H1 (cell line): ENCODE measurements around the gene DNAL4. TPM values are rescaled to one million over a fixed set of nuclear protein-coding genes. Genes with fewer than 3 reads are reported as not detected.

ENCODE experiments used
- CTCF ChIA-PET: fragments of 300-600 bp; sonication (Branson Sonifier 250); formaldehyde crosslinking; loops from one replicate; lab custom pipeline; 2021; ENCODE audit not compliant: partially characterized antibody; lab: Charles Lee
- POLR2A ChIA-PET: fragments of 300-600 bp; sonication (Branson Sonifier 250); formaldehyde crosslinking; loops from one replicate; lab custom pipeline; 2021; ENCODE audit warnings: inconsistent platforms; ENCODE audit not compliant: partially characterized antibody; lab: Charles Lee
- DNase-seq, 2 experiments: peaks; one replicate each; pipeline versions ENCODE4 v3.0.0 to v3.0.0-alpha.2; 2010 to 2022; ENCODE audit warnings: low spot score in 2 of 2, low read depth in 1 of 2, mixed read lengths in 1 of 2
- FAIRE-seq: peaks from 2 replicates; lab custom pipeline; 2011; peaks lifted over from hg19 to GRCh38; lab: Jason Lieb, UNC
- H2AFZ ChIP-seq: 2 replicates; pipeline ENCODE4 v1.8.1; 2012; ENCODE audit warnings: low read length, inconsistent platforms
- H2AK5ac ChIP-seq: 2 replicates; pipeline ENCODE4 v1.6.1; 2013; ENCODE audit warnings: low read depth, low read length
- H2BK120ac ChIP-seq: replicated peaks from 2 replicates; pipeline ENCODE3; 2013; ENCODE audit warnings: low read depth, low read length, inconsistent platforms
- H2BK12ac ChIP-seq: 2 replicates; pipeline ENCODE4 v1.6.1; 2013; ENCODE audit warnings: low read depth, low read length
- H2BK15ac ChIP-seq: 2 replicates; pipeline ENCODE4 v1.6.1; 2013; ENCODE audit warnings: low read length
- H2BK20ac ChIP-seq: 2 replicates; pipeline ENCODE4 v1.6.1; 2013; ENCODE audit warnings: low read length
- H2BK5ac ChIP-seq: 2 replicates; pipeline ENCODE4 v1.6.1; 2013; ENCODE audit warnings: low read depth, low read length
- H3K14ac ChIP-seq: 2 replicates; pipeline ENCODE4 v1.6.1; 2013; ENCODE audit warnings: inconsistent platforms; ENCODE audit not compliant: insufficient read length
- H3K18ac ChIP-seq: 2 replicates; pipeline ENCODE4 v1.6.1; 2013; ENCODE audit warnings: low read length; ENCODE audit errors: extremely low read depth
- H3K23ac ChIP-seq: 2 replicates; pipeline ENCODE4 v1.6.1; 2013; ENCODE audit warnings: inconsistent platforms; ENCODE audit not compliant: insufficient read length
- H3K23me2 ChIP-seq: 2 replicates; pipeline ENCODE4 v1.6.1; 2013; ENCODE audit warnings: low read depth, low read length
- H3K27ac ChIP-seq: 2 replicates; pipeline ENCODE4 v1.6.1; 2011; ENCODE audit warnings: low read depth, low read length, inconsistent platforms
- H3K27me3 ChIP-seq, 4 experiments: replicated peaks in 1 of 4; 1 replicate in 1 of 4; 2 replicates in 3 of 4; pipeline versions ENCODE4 v1.6.1 to v1.8.1; 2011 to 2013; ENCODE audit warnings: low read length in 3 of 4, mild to moderate bottlenecking in 3 of 4, inconsistent platforms in 2 of 4, mixed read lengths in 2 of 4, moderate library complexity in 1 of 4; ENCODE audit not compliant: control insufficient read depth in 3 of 4, insufficient read depth in 3 of 4; ENCODE audit errors: extremely low read depth in 1 of 4
- H3K36me3 ChIP-seq, 4 experiments: 2 replicates each; pipeline versions ENCODE4 v1.6.1 to v1.8.1; 2011 to 2013; ENCODE audit warnings: mild to moderate bottlenecking in 4 of 4, low read length in 3 of 4, moderate library complexity in 2 of 4, control low read depth in 1 of 4, inconsistent platforms in 1 of 4; ENCODE audit not compliant: insufficient read depth in 4 of 4, control insufficient read depth in 2 of 4
- H3K4ac ChIP-seq: replicated peaks from 2 replicates; pipeline ENCODE3; 2013; ENCODE audit warnings: low read length, low read depth, mixed read lengths, inconsistent platforms; ENCODE audit not compliant: insufficient read length
- H3K4me1 ChIP-seq, 4 experiments: replicated peaks in 1 of 4; 1 replicate in 1 of 4; 2 replicates in 3 of 4; pipeline versions ENCODE4 v1.6.1 to v1.8.1; 2011 to 2013; ENCODE audit warnings: low read length in 3 of 4, inconsistent platforms in 2 of 4, mixed read lengths in 1 of 4; ENCODE audit not compliant: insufficient read depth in 4 of 4, control insufficient read depth in 3 of 4
- H3K4me2 ChIP-seq, 2 experiments: 2 replicates each; pipeline versions ENCODE4 v1.6.1 to v1.8.1; 2011 to 2013; ENCODE audit warnings: low read depth in 2 of 2, low read length in 2 of 2, control low read depth in 1 of 2, inconsistent platforms in 1 of 2, mild to moderate bottlenecking in 1 of 2; ENCODE audit not compliant: insufficient read depth in 1 of 2
- H3K4me3 ChIP-seq, 4 experiments: fragments of 200-600, 300-600 bp in 1 of 4; sonication (generic), shearing (Covaris generic), sonication (Bioruptor Twin) in 1 of 4; 2 replicates each; pipeline versions ENCODE4 v1.5.1 to v1.8.1; 2011 to 2016; ENCODE audit warnings: low read length in 4 of 4, low read depth in 3 of 4, control low read depth in 2 of 4, inconsistent platforms in 2 of 4, mild to moderate bottlenecking in 2 of 4, mixed read lengths in 1 of 4, moderate library complexity in 1 of 4; ENCODE audit not compliant: insufficient read depth in 2 of 4; ENCODE audit errors: extremely low read depth in 1 of 4
- H3K56ac ChIP-seq: replicated peaks from 2 replicates; pipeline ENCODE3; 2013; ENCODE audit warnings: low read depth, mild to moderate bottlenecking, mixed read lengths, low read length, inconsistent platforms; ENCODE audit not compliant: insufficient read length
- H3K79me1 ChIP-seq: 2 replicates; pipeline ENCODE4 v1.6.1; 2013; ENCODE audit warnings: low read depth, low read length, control low read depth
- H3K79me2 ChIP-seq, 2 experiments: 2 replicates each; pipeline versions ENCODE4 v1.6.1 to v1.8.1; 2012 to 2013; ENCODE audit warnings: low read length in 2 of 2, mild to moderate bottlenecking in 2 of 2, inconsistent platforms in 1 of 2; ENCODE audit not compliant: insufficient read depth in 2 of 2, control insufficient read depth in 1 of 2
- H3K9ac ChIP-seq, 4 experiments: replicated peaks in 1 of 4; 1 replicate in 1 of 4; 2 replicates in 3 of 4; pipeline versions ENCODE4 v1.6.1 to v1.8.1; 2011 to 2013; ENCODE audit warnings: low read depth in 3 of 4, low read length in 3 of 4, control low read depth in 2 of 4, mild to moderate bottlenecking in 2 of 4, moderate library complexity in 2 of 4, inconsistent platforms in 1 of 4; ENCODE audit errors: extremely low read depth in 1 of 4
- H3K9me3 ChIP-seq, 2 experiments: 2 replicates each; pipeline versions ENCODE4 v1.6.1 to v1.8.1; 2012 to 2013; ENCODE audit warnings: mild to moderate bottlenecking in 2 of 2, moderate library complexity in 2 of 2, control low read depth in 1 of 2, inconsistent platforms in 1 of 2, low read depth in 1 of 2, low read length in 1 of 2, mixed read lengths in 1 of 2; ENCODE audit not compliant: insufficient read depth in 2 of 2
- H4K20me1 ChIP-seq, 2 experiments: replicated peaks in 1 of 2; 2 replicates each; pipeline versions ENCODE3 to v1.8.1; 2011 to 2013; ENCODE audit warnings: inconsistent platforms in 2 of 2, low read length in 2 of 2, mild to moderate bottlenecking in 1 of 2; ENCODE audit not compliant: insufficient read depth in 2 of 2, control insufficient read depth in 1 of 2
- H4K5ac ChIP-seq: 2 replicates; pipeline ENCODE4 v1.6.1; 2013; ENCODE audit warnings: low read length, low read depth, mixed read lengths, inconsistent platforms; ENCODE audit not compliant: insufficient read length
- H4K8ac ChIP-seq: 2 replicates; pipeline ENCODE4 v1.8.0; 2013; ENCODE audit warnings: mild to moderate bottlenecking, moderate library complexity, low read length, inconsistent platforms; ENCODE audit not compliant: insufficient read depth; ENCODE audit errors: extremely low read depth
- H4K91ac ChIP-seq: replicated peaks from 2 replicates; pipeline ENCODE3; 2013; ENCODE audit warnings: low read length, mixed read lengths, inconsistent platforms; ENCODE audit not compliant: insufficient read length
- EP300 ChIP-seq, 2 experiments: IDR thresholded peaks; 1 replicate in 1 of 2; 2 replicates in 1 of 2; pipeline ENCODE4 v1.6.1; 2011 to 2012; ENCODE audit warnings: low read depth in 2 of 2, low read length in 2 of 2, mild to moderate bottlenecking in 2 of 2, borderline replicate concordance in 1 of 2, inconsistent platforms in 1 of 2, moderate library complexity in 1 of 2
- RAD21 ChIP-seq, 2 experiments: IDR thresholded peaks in 1 of 2; conservative IDR thresholded peaks in 1 of 2; 2 replicates each; pipeline ENCODE4 v1.6.1; 2011; ENCODE audit warnings: low read depth in 2 of 2, low read length in 2 of 2, improper control_type of control experiment in 1 of 2, inconsistent platforms in 1 of 2, mild to moderate bottlenecking in 1 of 2, moderate library complexity in 1 of 2
- SAP30 ChIP-seq: fragments of 300-600 bp; sonication (generic); IDR thresholded peaks from 2 replicates; pipeline ENCODE4 v1.7.1; 2012; ENCODE audit warnings: low read length, moderate library complexity, mild to moderate bottlenecking, inconsistent platforms; ENCODE audit not compliant: insufficient read depth, insufficient replicate concordance
- SIRT6 ChIP-seq: IDR thresholded peaks from one replicate; pipeline ENCODE4 v1.7.1; 2012; ENCODE audit warnings: low read length, inconsistent platforms
- SP1 ChIP-seq: IDR thresholded peaks from 2 replicates; pipeline ENCODE4 v1.6.1; 2011; ENCODE audit warnings: low read depth, low read length
- TAF7 ChIP-seq: optimal IDR thresholded peaks from 2 replicates; pipeline ENCODE3; 2011; ENCODE audit warnings: low read depth, mild to moderate bottlenecking, inconsistent platforms, low read length, moderate library complexity, borderline replicate concordance
- WGBS, 2 experiments: shearing (Covaris generic) in 1 of 2; methylation state at CpG; one replicate each; pipeline versions ENCODE4 v1.1.6 to v1.1.7; 2013 to 2015; ENCODE audit warnings: low lambda C conversion rate in 2 of 2, mixed read lengths in 2 of 2, inconsistent platforms in 1 of 2, low coverage in 1 of 2, missing lambda C conversion rate in 1 of 2; ENCODE audit not compliant: insufficient replicate concordance in 2 of 2, insufficient coverage in 1 of 2, insufficient read length in 1 of 2; ENCODE audit errors: extremely low coverage in 1 of 2, missing lambda C conversion rate in 1 of 2; 5-methylcytosine and 5-hydroxymethylcytosine counted together
- polyA plus RNA-seq, 7 experiments: library from polyadenylated mRNA; depleted of rRNA in 3 of 7; stranded (reverse) in 5 of 7; unstranded in 2 of 7; fragments of >200 nt in 5 of 7; fragments of 200-250 nt in 2 of 7; gene quantifications; 1 replicate in 5 of 7; 2 replicates in 1 of 7; 4 replicates in 1 of 7; pipeline versions ENCODE4 v1.2.1 to v1.2.3, GENCODE V29; 2011 to 2013; ENCODE audit warnings: missing spikeins in 2 of 7, mixed read lengths in 2 of 7
- total RNA-seq: library from RNA; stranded (reverse); fragmentation: NEBNext Ultra II Directional; extraction: Animal tissue kit (Norgen Biotek cat#: 25700); gene quantifications from 2 replicates; pipeline ENCODE4 v1.2.1, GENCODE V29; 2021

Gene DNAL4
- total and polyA plus RNA-seq, 2 of the 8 experiments (the other 6 are each of a cell fraction or from before 2014, with no cell fraction given): 8.8 to 14.0 TPM

DNA sequence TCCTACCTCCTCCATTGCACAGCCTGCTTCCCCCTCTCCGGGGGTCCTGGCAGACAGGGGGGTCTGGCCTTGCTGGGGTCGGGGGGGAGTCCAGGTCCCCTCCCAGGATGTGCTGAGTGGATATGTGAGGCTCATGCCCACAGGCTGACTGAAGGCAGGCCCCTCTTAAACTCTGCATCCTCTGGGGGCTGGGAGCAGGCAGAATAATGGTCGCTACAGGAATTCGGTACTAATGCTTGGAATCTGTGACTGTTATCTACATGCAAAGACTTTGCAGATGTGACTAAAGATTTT lies 36.5 kb downstream of the DNAL4 start:
- no peak overlapping the region for H4K8ac ChIP-seq
- H2AK5ac ChIP-seq: no peak overlapping the region
- H3K36me3 ChIP-seq: no peaks in the 10 kb centered on the region
- TF ChIP-seq EP300 (IDR thresholded peaks at IDR 0.05; ENCODE audit: borderline replicate concordance in 1 of 2, low read depth in 2 of 2, low read length in 2 of 2) (no peak), TAF7 (no peak), SP1 (no peak), SIRT6 (no peak), SAP30 (no peak), RAD21 (IDR thresholded peaks at IDR 0.05 in 1 of 2, conservative IDR thresholded peaks at IDR 0.05 in 1 of 2; ENCODE audit: low read depth in 2 of 2, low read length in 2 of 2) (no peak)
- CTCF ChIA-PET: interaction anchor here (2.0 to 13.8 kb wide), 3 partner anchors 9 to 24 kb away, joined by 11 to 124 read pairs (median 44); no protein-coding TSS in a partner anchor
- no peaks in the 10 kb centered on the region for H3K79me2 ChIP-seq
- H2BK5ac ChIP-seq: no peak overlapping the region
- peaks cover 0 to 6% of the 10 kb centered on the region in 2 experiments for H4K20me1 ChIP-seq
- no peak for FAIRE-seq
- H3K4me1 ChIP-seq: peaks cover 4 to 16% (median 8%) of the 10 kb centered on the region in 4 experiments
- H2BK20ac ChIP-seq: no peak overlapping the region
- no peak overlapping the region for H4K91ac ChIP-seq
- H3K79me1 ChIP-seq: no peaks in the 10 kb centered on the region
- peaks cover 0 to 6% (median 5%) of the 10 kb centered on the region in 4 experiments; a peak in 5 of 7 replicates for H3K27me3 ChIP-seq
- no peak for DNase-seq
- no peak overlapping the region for H3K23ac ChIP-seq
- H2BK12ac ChIP-seq: no peak overlapping the region
- 67% methylated on average over 4 of the region's 4 CpGs; no CpG with 5 or more reads in 1 of the 2 experiments for WGBS, 2 experiments
- H4K5ac ChIP-seq: no peak overlapping the region
- no peak overlapping the region for H2AFZ ChIP-seq
- no peak overlapping the region for H3K14ac ChIP-seq
- H3K18ac ChIP-seq: no peak overlapping the region
- H3K4me3 ChIP-seq: no peak overlapping the region
- no peak overlapping the region for H3K4ac ChIP-seq
- no peak overlapping the region for H3K56ac ChIP-seq
- no peak overlapping the region for H3K9ac ChIP-seq
- no peaks in the 10 kb centered on the region for H3K9me3 ChIP-seq
- POLR2A ChIA-PET: interaction anchor here (1.3 to 3.5 kb wide), 3 partner anchors 11 to 39 kb away, joined by 3 to 23 read pairs (median 4); no protein-coding TSS in a partner anchor
- no peak overlapping the region; a peak in 1 of 4 replicates for H3K4me2 ChIP-seq
- peaks cover 22% of the 10 kb centered on the region; the same call in 1 of the 2 replicates for H3K23me2 ChIP-seq
- no peak overlapping the region for H3K27ac ChIP-seq
- no peak overlapping the region for H2BK120ac ChIP-seq
- H2BK15ac ChIP-seq: no peak overlapping the region
